HL-60 (cell line): Measurements from ENCODE around the gene PDE3A.

ENCODE experiments used
- DNase-seq, 2 experiments: peaks; one replicate each; pipeline ENCODE4 v3.0.0-alpha.2; 2010 to 2020; ENCODE audit warnings: low read depth in 1 of 2, low spot score in 1 of 2
- H3K27ac ChIP-seq: fragments of 250-450 bp; sonication (Bioruptor Pico); replicated peaks from 2 replicates; pipeline ENCODE4 v1.5.1; 2020; ENCODE audit warnings: mild to moderate bottlenecking, moderate library complexity
- H3K27me3 ChIP-seq: fragments of 250-450 bp; sonication (Bioruptor Pico); 2 replicates; pipeline ENCODE4 v1.5.1; 2021; ENCODE audit warnings: mild to moderate bottlenecking, moderate library complexity; ENCODE audit not compliant: insufficient read depth, poor library complexity, severe bottlenecking
- H3K4me3 ChIP-seq: replicated peaks from 2 replicates; pipeline ENCODE4 v1.5.1; 2011; ENCODE audit warnings: mild to moderate bottlenecking, control low read depth, low read length; ENCODE audit not compliant: insufficient read depth
- GABPA ChIP-seq: IDR thresholded peaks from 2 replicates; pipeline ENCODE4 v1.6.1; 2012; ENCODE audit warnings: low read depth
- POLR2AphosphoS5 ChIP-seq: IDR thresholded peaks from 2 replicates; pipeline ENCODE4 v1.6.1; 2012; ENCODE audit warnings: low read depth
- REST ChIP-seq: IDR thresholded peaks from 2 replicates; pipeline ENCODE4 v1.6.1; 2012; ENCODE audit warnings: low read depth; ENCODE audit not compliant: insufficient replicate concordance
- SPI1 ChIP-seq: IDR thresholded peaks from 2 replicates; pipeline ENCODE4 v1.6.1; 2012; ENCODE audit warnings: low read depth, mild to moderate bottlenecking, borderline replicate concordance
- TF ChIP-seq, protein P1 (sequence below): IDR thresholded peaks from one replicate; pipeline ENCODE4 v1.5.1; 2011; ENCODE audit warnings: low read length, control low read depth, inconsistent platforms; ENCODE audit not compliant: insufficient read depth

Gene PDE3A

DNA sequence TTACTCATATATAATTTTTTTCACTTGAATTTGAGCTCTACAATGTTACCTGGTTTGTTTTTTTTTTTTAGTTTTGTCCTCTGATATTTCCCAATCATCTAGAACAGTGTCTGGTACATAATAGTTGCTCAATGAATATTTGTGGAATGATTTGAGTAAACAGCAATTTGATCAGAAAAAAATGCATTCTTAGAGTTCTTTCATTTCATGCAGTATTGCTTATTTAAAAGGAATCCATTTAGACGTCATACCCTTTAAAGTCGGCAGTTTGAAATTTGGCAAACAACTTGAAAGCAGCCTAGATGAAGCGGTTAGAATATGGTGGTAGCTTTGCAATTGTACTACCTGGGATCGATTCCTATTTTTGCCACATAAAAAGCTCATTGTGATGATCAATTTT lies 140.0 kb downstream of the PDE3A start:
- no peak overlapping the region for H3K4me3 ChIP-seq
- no peak for DNase-seq
- no peak overlapping the region for H3K27ac ChIP-seq
- TF ChIP-seq REST: no peak
- no peak for TF ChIP-seq SPI1
- TF ChIP-seq POLR2AphosphoS5: no peak
- TF ChIP-seq, protein P1, sequence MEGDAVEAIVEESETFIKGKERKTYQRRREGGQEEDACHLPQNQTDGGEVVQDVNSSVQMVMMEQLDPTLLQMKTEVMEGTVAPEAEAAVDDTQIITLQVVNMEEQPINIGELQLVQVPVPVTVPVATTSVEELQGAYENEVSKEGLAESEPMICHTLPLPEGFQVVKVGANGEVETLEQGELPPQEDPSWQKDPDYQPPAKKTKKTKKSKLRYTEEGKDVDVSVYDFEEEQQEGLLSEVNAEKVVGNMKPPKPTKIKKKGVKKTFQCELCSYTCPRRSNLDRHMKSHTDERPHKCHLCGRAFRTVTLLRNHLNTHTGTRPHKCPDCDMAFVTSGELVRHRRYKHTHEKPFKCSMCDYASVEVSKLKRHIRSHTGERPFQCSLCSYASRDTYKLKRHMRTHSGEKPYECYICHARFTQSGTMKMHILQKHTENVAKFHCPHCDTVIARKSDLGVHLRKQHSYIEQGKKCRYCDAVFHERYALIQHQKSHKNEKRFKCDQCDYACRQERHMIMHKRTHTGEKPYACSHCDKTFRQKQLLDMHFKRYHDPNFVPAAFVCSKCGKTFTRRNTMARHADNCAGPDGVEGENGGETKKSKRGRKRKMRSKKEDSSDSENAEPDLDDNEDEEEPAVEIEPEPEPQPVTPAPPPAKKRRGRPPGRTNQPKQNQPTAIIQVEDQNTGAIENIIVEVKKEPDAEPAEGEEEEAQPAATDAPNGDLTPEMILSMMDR: no peak
- no peak for TF ChIP-seq GABPA
- no peaks in the 10 kb centered on the region for H3K27me3 ChIP-seq

DNA sequence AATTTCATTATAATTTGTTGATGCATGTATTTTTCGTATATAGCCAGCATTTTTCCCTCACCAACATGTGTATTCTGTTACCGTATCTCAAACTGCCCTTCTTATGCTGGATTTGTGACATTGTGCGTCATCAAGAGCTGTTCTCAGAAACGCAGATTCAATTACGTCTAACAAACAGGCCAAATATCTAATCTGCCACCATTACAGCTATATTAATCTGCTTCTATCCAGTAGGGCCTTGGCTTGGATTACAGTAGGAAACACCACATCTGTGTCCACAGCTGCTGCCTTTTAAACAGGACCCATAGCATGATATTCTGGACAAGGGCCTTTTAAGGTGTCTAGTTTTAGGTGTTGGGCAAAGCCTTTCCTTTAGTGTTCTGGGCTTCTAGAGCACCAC lies 140.6 kb downstream of the PDE3A start:
- Histone ChIP-seq H3K27ac (no peak overlapping the region), H3K4me3 (no peak overlapping the region), H3K27me3 (no peaks in the 10 kb centered on the region)
- TF ChIP-seq POLR2AphosphoS5 (no peak), SPI1 (no peak), GABPA (no peak), REST (no peak)
- TF ChIP-seq, protein P1: no peak
- DNase-seq: no peak

- DNase-seq: no peak
- no peak overlapping the region for H3K4me3 ChIP-seq
- no peaks in the 10 kb centered on the region for H3K27me3 ChIP-seq
- no peak for TF ChIP-seq GABPA
- TF ChIP-seq REST: no peak
- TF ChIP-seq, protein P1: no peak
- no peak for TF ChIP-seq POLR2AphosphoS5
- TF ChIP-seq SPI1: no peak
- no peak overlapping the region for H3K27ac ChIP-seq
Observed at GRCh38 chr12:20510811-20511210, 142.5 kb downstream of the PDE3A start.
